SK-N-SH treated with all-trans-retinoic acid at 6 μM for 48 hours (cell line): ENCODE results near the gene ENTHD1.

ENCODE experiments used
- ATAC-seq: fragments of 200-7000 bp; cut with Tn5 transposase; 3 replicates; pipeline ENCODE4 v1.9.1; 2020; ENCODE audit warnings: mild to moderate bottlenecking, moderate library complexity
- ARNTL ChIP-seq: fragments of 450-650 bp; formaldehyde crosslinking; IDR thresholded peaks from 2 replicates; pipeline ENCODE4 v1.5.0; 2020; ENCODE audit warnings: low read depth, mild to moderate bottlenecking, moderate library complexity, borderline replicate concordance
- BACH2 ChIP-seq: fragments of 250-450 bp; sonication (Bioruptor Pico); IDR thresholded peaks from 2 replicates; pipeline ENCODE4 v1.9.0; 2021; ENCODE audit warnings: mild to moderate bottlenecking, borderline replicate concordance
- CREB5 ChIP-seq: fragments of 250-450 bp; sonication (Bioruptor Pico); IDR thresholded peaks from 2 replicates; pipeline ENCODE4 v1.5.1; 2020; ENCODE audit warnings: low read depth, mild to moderate bottlenecking, moderate library complexity
- CSDC2 ChIP-seq: fragments of 250-450 bp; sonication (Bioruptor Pico); IDR thresholded peaks from 2 replicates; pipeline ENCODE4 v1.5.0; 2020; ENCODE audit warnings: mild to moderate bottlenecking, moderate library complexity
- CSRNP3 ChIP-seq: fragments of 250-450 bp; sonication (Bioruptor Pico); IDR thresholded peaks from 2 replicates; pipeline ENCODE4 v1.5.1; 2021; ENCODE audit warnings: mild to moderate bottlenecking, moderate library complexity
- ESRRG ChIP-seq: fragments of 250-450 bp; sonication (Bioruptor Pico); IDR thresholded peaks from 2 replicates; pipeline ENCODE4 v1.6.1; 2021; ENCODE audit warnings: mild to moderate bottlenecking
- ISL1 ChIP-seq: fragments of 250-450 bp; sonication (Bioruptor Pico); IDR thresholded peaks from 2 replicates; pipeline ENCODE4 v2.1.2; 2022; ENCODE audit warnings: mild to moderate bottlenecking, moderate library complexity
- OSR1 ChIP-seq: fragments of 250-450 bp; sonication (Bioruptor Pico); IDR thresholded peaks from 2 replicates; pipeline ENCODE4 v1.8.0; 2022; ENCODE audit warnings: moderate library complexity, mild to moderate bottlenecking, inconsistent platforms
- PATZ1 ChIP-seq: fragments of 250-450 bp; sonication (Bioruptor Pico); IDR thresholded peaks from 2 replicates; pipeline ENCODE4 v1.8.0; 2020; ENCODE audit warnings: mild to moderate bottlenecking, moderate library complexity, borderline replicate concordance
- PPARA ChIP-seq: fragments of 250-450 bp; sonication (Bioruptor Pico); IDR thresholded peaks from 2 replicates; pipeline ENCODE4 v1.5.0; 2020; ENCODE audit warnings: mild to moderate bottlenecking, borderline replicate concordance
- RARB ChIP-seq: fragments of 250-450 bp; sonication (Bioruptor Pico); IDR thresholded peaks from 2 replicates; pipeline ENCODE4 v1.8.0; 2021; ENCODE audit warnings: mild to moderate bottlenecking, moderate library complexity
- SNAI2 ChIP-seq: fragments of 250-450 bp; sonication (Bioruptor Pico); IDR thresholded peaks from 2 replicates; pipeline ENCODE4 v1.5.0; 2020; ENCODE audit warnings: mild to moderate bottlenecking, moderate library complexity
- TCF4 ChIP-seq: fragments of 250-450 bp; sonication (Bioruptor Pico); IDR thresholded peaks from 2 replicates; pipeline ENCODE4 v1.8.0; 2021; ENCODE audit warnings: mild to moderate bottlenecking, moderate library complexity, borderline replicate concordance
- TOX ChIP-seq: fragments of 250-450 bp; sonication (Bioruptor Pico); IDR thresholded peaks from 2 replicates; pipeline ENCODE4 v1.8.0; 2021; ENCODE audit warnings: mild to moderate bottlenecking, moderate library complexity, borderline replicate concordance
- TSHZ2 ChIP-seq: fragments of 250-450 bp; sonication (Bioruptor Pico); IDR thresholded peaks from 2 replicates; pipeline ENCODE4 v1.5.0; 2020; ENCODE audit warnings: mild to moderate bottlenecking, moderate library complexity
- ZC3H10 ChIP-seq: fragments of 250-450 bp; sonication (Bioruptor Pico); IDR thresholded peaks from 2 replicates; pipeline ENCODE4 v1.5.1; 2021; ENCODE audit warnings: mild to moderate bottlenecking, moderate library complexity
- ZFP3 ChIP-seq: fragments of 250-450 bp; sonication (Bioruptor Pico); IDR thresholded peaks from 2 replicates; pipeline ENCODE4 v1.5.0; 2020; ENCODE audit warnings: mild to moderate bottlenecking, moderate library complexity
- ZFP30 ChIP-seq: fragments of 450-650 bp; formaldehyde crosslinking; IDR thresholded peaks from 2 replicates; pipeline ENCODE4 v1.5.0; 2022; ENCODE audit warnings: mild to moderate bottlenecking, moderate library complexity
- ZNF565 ChIP-seq: fragments of 450-650 bp; formaldehyde crosslinking; conservative IDR thresholded peaks from 2 replicates; pipeline ENCODE4 v1.5.0; 2020; ENCODE audit warnings: low read depth, mild to moderate bottlenecking, moderate library complexity
- ZNF70 ChIP-seq: fragments of 450-650 bp; formaldehyde crosslinking; IDR thresholded peaks from 2 replicates; pipeline ENCODE4 v1.5.0; 2020; ENCODE audit warnings: mild to moderate bottlenecking, moderate library complexity
- ZNF8 ChIP-seq: fragments of 450-650 bp; formaldehyde crosslinking; IDR thresholded peaks from 2 replicates; pipeline ENCODE4 v1.5.0; 2020; ENCODE audit warnings: mild to moderate bottlenecking, moderate library complexity

ENTHD1 gene

GRCh38 chr22:39797528-39798147, 95.9 kb downstream of the ENTHD1 start (continued):
- TF ChIP-seq PATZ1 (CRISPR knock-in tag) (no peak), TCF4 (CRISPR knock-in tag) (no peak), SNAI2 (CRISPR knock-in tag) (no peak), ZNF565 (CRISPR knock-in tag) (no peak), ZNF70 (no peak), ZFP30 (CRISPR knock-in tag) (no peak), BACH2 (CRISPR knock-in tag) (no peak), CSRNP3 (CRISPR knock-in tag) (no peak), ZFP3 (CRISPR knock-in tag) (no peak), ARNTL (no peak), RARB (CRISPR knock-in tag) (no peak), CREB5 (CRISPR knock-in tag) (no peak), OSR1 (CRISPR knock-in tag) (no peak), ESRRG (CRISPR knock-in tag) (no peak)

- TF ChIP-seq SNAI2 (CRISPR knock-in tag): no peak
- TF ChIP-seq ZNF565 (CRISPR knock-in tag): no peak
- TF ChIP-seq ZNF70: no peak
- TF ChIP-seq TOX: no peak
- no peak for TF ChIP-seq ZFP3 (CRISPR knock-in tag)
- TF ChIP-seq PPARA (CRISPR knock-in tag): no peak
- TF ChIP-seq CSDC2 (CRISPR knock-in tag): no peak
- TF ChIP-seq BACH2 (CRISPR knock-in tag): no peak
- TF ChIP-seq ZNF8 (CRISPR knock-in tag): no peak
- no peak for TF ChIP-seq ZC3H10 (CRISPR knock-in tag)
- no peak for TF ChIP-seq ESRRG (CRISPR knock-in tag)
- no peak for TF ChIP-seq PATZ1 (CRISPR knock-in tag)
- no peak for TF ChIP-seq ISL1 (CRISPR knock-in tag)
- no peak for TF ChIP-seq CSRNP3 (CRISPR knock-in tag)
- TF ChIP-seq ARNTL: no peak
- TF ChIP-seq TCF4 (CRISPR knock-in tag): no peak
- TF ChIP-seq OSR1 (CRISPR knock-in tag): no peak
- no peak for ATAC-seq
Observed at GRCh38 chr22:39789788-39790187, 103.8 kb downstream of the ENTHD1 start.

- ATAC-seq: no peak
- TF ChIP-seq ZC3H10 (CRISPR knock-in tag) (no peak), TCF4 (CRISPR knock-in tag) (no peak), TOX (no peak), PATZ1 (CRISPR knock-in tag) (no peak), ZNF70 (no peak), ZFP3 (CRISPR knock-in tag) (no peak), TSHZ2 (CRISPR knock-in tag) (no peak), ZFP30 (CRISPR knock-in tag) (no peak), BACH2 (CRISPR knock-in tag) (no peak), ESRRG (CRISPR knock-in tag) (no peak), ZNF565 (CRISPR knock-in tag) (no peak)
Observed at GRCh38 chr22:39785232-39785631, 108.3 kb downstream of the ENTHD1 start.
